IMR-90 (cell line): ENCODE results near the gene CLCF1. TPM values are rescaled to one million over a fixed set of nuclear protein-coding genes. Genes with fewer than 3 reads are reported as not detected.

Experiments used
- ATAC-seq: fragments of 200-7000 bp; cut with Tn5 transposase; 2 replicates; pipeline ENCODE4 v1.9.1; 2020; ENCODE audit warnings: low read depth, mild to moderate bottlenecking, moderate library complexity
- BruUV-seq: library from RNA; stranded (reverse); fragments of 400-500 nt; replicated peaks from 2 replicates; lab custom pipeline; 2021; lab: Mats Ljungman, UMichigan
- CTCF ChIA-PET: fragments of 300-600 bp; formaldehyde crosslinking; extraction: SDS; loops from one replicate; lab custom pipeline; 2021; ENCODE audit warnings: antibody characterized with exemption; lab: Yijun Ruan, JAX
- POLR2A ChIA-PET: fragments of 300-600 bp; sonication (Branson Sonifier 250); formaldehyde crosslinking; loops from one replicate; lab custom pipeline; 2022; ENCODE audit warnings: antibody characterized with exemption; ENCODE audit not compliant: unreplicated experiment; lab: Charles Lee
- DNase-seq: peaks from one replicate; pipeline ENCODE4 v3.0.0; 2013
- H2AFZ ChIP-seq: replicated peaks from 2 replicates; pipeline ENCODE3; 2013; ENCODE audit warnings: low read length, mild to moderate bottlenecking; ENCODE audit not compliant: poor library complexity
- H2AK5ac ChIP-seq: 2 replicates; pipeline ENCODE4 v1.6.1; 2013; ENCODE audit warnings: low read depth, low read length, inconsistent platforms
- H2AK9ac ChIP-seq: replicated peaks from 2 replicates; pipeline ENCODE3; 2013; ENCODE audit warnings: mild to moderate bottlenecking, low read depth, low read length, moderate library complexity; ENCODE audit not compliant: poor library complexity
- H2BK120ac ChIP-seq: 2 replicates; pipeline ENCODE4 v1.6.1; 2013; ENCODE audit warnings: low read depth, low read length, inconsistent platforms
- H2BK15ac ChIP-seq: 3 replicates; pipeline ENCODE4 v1.6.1; 2013; ENCODE audit warnings: low read depth, low read length, inconsistent platforms
- H2BK20ac ChIP-seq: 2 replicates; pipeline ENCODE4 v1.6.1; 2013; ENCODE audit warnings: low read depth, mild to moderate bottlenecking, inconsistent platforms, low read length, moderate library complexity
- H2BK5ac ChIP-seq: 2 replicates; pipeline ENCODE4 v1.6.1; 2013; ENCODE audit warnings: mild to moderate bottlenecking, low read depth, low read length, inconsistent platforms; ENCODE audit not compliant: poor library complexity, severe bottlenecking
- H3K14ac ChIP-seq: replicated peaks from 2 replicates; pipeline ENCODE4 v1.6.1; 2013; ENCODE audit warnings: low read depth, low read length, inconsistent platforms
- H3K18ac ChIP-seq: 2 replicates; pipeline ENCODE4 v1.6.1; 2013; ENCODE audit warnings: low read depth, low read length, control low read depth
- H3K23ac ChIP-seq: 2 replicates; pipeline ENCODE4 v1.6.1; 2013; ENCODE audit warnings: low read depth, low read length, inconsistent platforms
- H3K27ac ChIP-seq: 2 replicates; pipeline ENCODE4 v1.5.1; 2013; ENCODE audit warnings: mild to moderate bottlenecking, control low read depth, low read length; ENCODE audit not compliant: insufficient read depth
- H3K27me3 ChIP-seq: 2 replicates; pipeline ENCODE4 v1.6.1; 2013; ENCODE audit warnings: low read length; ENCODE audit not compliant: control insufficient read depth, insufficient read depth
- H3K36me3 ChIP-seq: 2 replicates; pipeline ENCODE4 v1.6.1; 2013; ENCODE audit warnings: low read length, mixed read lengths; ENCODE audit not compliant: control insufficient read depth, insufficient read depth
- H3K4ac ChIP-seq: 2 replicates; pipeline ENCODE4 v1.6.1; 2013; ENCODE audit warnings: low read depth, low read length, inconsistent platforms
- H3K4me1 ChIP-seq: 2 replicates; pipeline ENCODE4 v1.6.1; 2013; ENCODE audit warnings: low read length, mixed read lengths; ENCODE audit not compliant: control insufficient read depth, insufficient read depth
- H3K4me2 ChIP-seq: 2 replicates; pipeline ENCODE4 v1.6.1; 2013; ENCODE audit warnings: low read depth, mild to moderate bottlenecking, control low read depth, low read length, moderate library complexity
- H3K4me3 ChIP-seq: 2 replicates; pipeline ENCODE4 v1.5.1; 2013; ENCODE audit warnings: low read depth, mild to moderate bottlenecking, control low read depth, low read length, moderate library complexity; ENCODE audit not compliant: insufficient read depth
- H3K56ac ChIP-seq: 2 replicates; pipeline ENCODE4 v1.6.1; 2013; ENCODE audit warnings: low read length, inconsistent platforms; ENCODE audit not compliant: insufficient read depth; ENCODE audit errors: extremely low read depth
- H3K79me1 ChIP-seq, 2 experiments: 2 replicates each; pipeline ENCODE4 v1.6.1; 2013; ENCODE audit warnings: low read length in 2 of 2, inconsistent platforms in 1 of 2, low read depth in 1 of 2
- H3K9ac ChIP-seq: 2 replicates; pipeline ENCODE4 v1.6.1; 2013; ENCODE audit warnings: low read depth, low read length, control low read depth
- H3K9me1 ChIP-seq: 2 replicates; pipeline ENCODE4 v1.6.1; 2013; ENCODE audit warnings: low read length, inconsistent platforms; ENCODE audit not compliant: insufficient read depth
- H3K9me3 ChIP-seq: 2 replicates; pipeline ENCODE4 v1.6.1; 2013; ENCODE audit warnings: low read length; ENCODE audit not compliant: control insufficient read depth, insufficient read depth
- H4K20me1 ChIP-seq: 2 replicates; pipeline ENCODE4 v1.6.1; 2013; ENCODE audit warnings: low read length, inconsistent platforms; ENCODE audit not compliant: insufficient read depth
- H4K5ac ChIP-seq: 2 replicates; pipeline ENCODE4 v1.6.1; 2013; ENCODE audit warnings: mild to moderate bottlenecking, low read depth, low read length, control low read depth
- H4K8ac ChIP-seq, 2 experiments: 2 replicates each; pipeline ENCODE4 v1.6.1; 2013; ENCODE audit warnings: low read depth in 2 of 2, low read length in 2 of 2, control low read depth in 1 of 2, inconsistent platforms in 1 of 2
- H4K91ac ChIP-seq: 2 replicates; pipeline ENCODE4 v1.6.1; 2013; ENCODE audit warnings: low read depth, low read length, inconsistent platforms; ENCODE audit not compliant: insufficient read depth
- BHLHE40 ChIP-seq: fragments of 150-350 bp; IDR thresholded peaks from 2 replicates; pipeline ENCODE4 v1.6.1; 2016; ENCODE audit warnings: mild to moderate bottlenecking, low read depth, low read length
- CHD1 ChIP-seq: IDR thresholded peaks from 2 replicates; pipeline ENCODE4 v1.6.1; 2012; ENCODE audit warnings: low read depth, low read length, improper control_type of control experiment
- CTCF ChIP-seq: conservative IDR thresholded peaks from 2 replicates; pipeline ENCODE4 v1.5.1; 2012; ENCODE audit warnings: mild to moderate bottlenecking, low read depth, low read length, improper control_type of control experiment
- ELK1 ChIP-seq: fragments of 150-350 bp; IDR thresholded peaks from 2 replicates; pipeline ENCODE4 v1.6.1; 2016; ENCODE audit warnings: low read depth, mild to moderate bottlenecking, low read length, moderate library complexity, borderline replicate concordance
- FOS ChIP-seq: fragments of 150-350 bp; IDR thresholded peaks from 2 replicates; pipeline ENCODE4 v1.6.1; 2016; ENCODE audit warnings: low read depth, low read length
- MXI1 ChIP-seq: IDR thresholded peaks from 2 replicates; pipeline ENCODE4 v1.6.1; 2012; ENCODE audit warnings: low read depth, mild to moderate bottlenecking, low read length, moderate library complexity, borderline replicate concordance
- NFE2L2 ChIP-seq: fragments of 150-350 bp; IDR thresholded peaks from 2 replicates; pipeline ENCODE4 v1.6.1; 2016; ENCODE audit warnings: low read depth, mild to moderate bottlenecking, low read length
- WGBS, 2 experiments: methylation state at CpG; one replicate each; pipeline versions ENCODE4 v1.1.5 to v1.1.7; 2013; ENCODE audit warnings: missing lambda C conversion rate in 2 of 2; ENCODE audit not compliant: insufficient read length in 1 of 2; ENCODE audit errors: extremely low coverage in 2 of 2; 5-methylcytosine and 5-hydroxymethylcytosine counted together
- dilution Hi-C: fragments of 300-500 bp; cut with HindIII; formaldehyde crosslinking; loops from one replicate; pipeline ENCODE4 v1.14.3; 2018; ENCODE audit warnings: low sequenced_read_pairs; ENCODE audit not compliant: unreplicated experiment
- in situ Hi-C: fragments of 300-500 bp; cut with MboI; formaldehyde crosslinking; loops from 3 replicates; pipeline ENCODE4 v1.14.3; 2019; ENCODE audit warnings: low sequenced_read_pairs, inconsistent platforms, mixed read lengths
- intact Hi-C: fragments of 100-400 bp; cut with micrococcal nuclease; formaldehyde crosslinking; loops from 2 replicates; pipeline ENCODE4 v1.10.0; 2022
- polyA plus RNA-seq, 3 experiments: library from polyadenylated mRNA; depleted of rRNA; stranded (reverse); fragments of >200 nt; gene quantifications; 2 replicates each; pipeline ENCODE4 v1.2.3, GENCODE V29; 2012; ENCODE audit warnings: low replicate concordance in 1 of 3
- total RNA-seq: library from RNA; depleted of rRNA; stranded (reverse); fragments of >200 nt; gene quantifications from 2 replicates; pipeline ENCODE4 v1.2.3, GENCODE V29; 2012
- TF ChIP-seq, protein P1 (sequence below): fragments of 150-350 bp; IDR thresholded peaks from 2 replicates; pipeline ENCODE4 v1.6.1; 2017; ENCODE audit warnings: mild to moderate bottlenecking, antibody characterized with exemption, low read length, low read depth

Gene CLCF1
- total and polyA plus RNA-seq, 2 of the 4 experiments (the other 2 are of a cell fraction) = 5.6 to 27.8 TPM

DNA sequence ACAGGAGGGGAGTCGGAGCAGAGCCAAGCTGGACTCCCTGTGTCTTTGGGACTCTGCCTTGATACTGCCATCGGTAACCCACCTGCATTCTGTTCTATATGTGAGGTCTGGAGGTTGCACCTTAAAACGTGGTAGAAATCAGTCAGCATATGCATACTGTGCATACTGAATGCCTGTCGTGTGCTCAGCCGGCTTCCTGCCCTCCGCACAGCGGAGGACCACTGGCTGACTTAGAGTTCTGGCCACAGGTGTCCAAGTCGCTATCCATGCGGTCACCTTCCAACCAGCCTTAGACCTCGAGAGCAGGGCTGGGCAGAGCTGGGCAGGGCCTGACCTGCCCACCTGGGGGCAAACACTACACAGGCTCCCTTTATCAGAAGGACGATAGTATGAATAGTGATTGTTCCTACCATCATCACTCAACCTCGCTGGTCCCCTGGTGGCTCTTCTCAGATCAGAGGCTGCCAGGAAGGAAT, 34.3 kb upstream of the CLCF1 start:
- H3K27ac ChIP-seq = no peak overlapping the region
- in situ Hi-C loops = no loop called here
- H4K8ac ChIP-seq = no peak overlapping the region
- TF ChIP-seq CTCF = no peak
- TF ChIP-seq CHD1 = no peak
- TF ChIP-seq ELK1 = no peak
- no peak for TF ChIP-seq MXI1
- TF ChIP-seq BHLHE40 = no peak
- TF ChIP-seq NFE2L2 = no peak
- TF ChIP-seq, protein P1, sequence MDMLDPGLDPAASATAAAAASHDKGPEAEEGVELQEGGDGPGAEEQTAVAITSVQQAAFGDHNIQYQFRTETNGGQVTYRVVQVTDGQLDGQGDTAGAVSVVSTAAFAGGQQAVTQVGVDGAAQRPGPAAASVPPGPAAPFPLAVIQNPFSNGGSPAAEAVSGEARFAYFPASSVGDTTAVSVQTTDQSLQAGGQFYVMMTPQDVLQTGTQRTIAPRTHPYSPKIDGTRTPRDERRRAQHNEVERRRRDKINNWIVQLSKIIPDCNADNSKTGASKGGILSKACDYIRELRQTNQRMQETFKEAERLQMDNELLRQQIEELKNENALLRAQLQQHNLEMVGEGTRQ = no peak
- no peak for TF ChIP-seq FOS
- H3K4ac ChIP-seq = no peak overlapping the region
- no peak overlapping the region for H3K4me2 ChIP-seq
- H3K18ac ChIP-seq = no peak overlapping the region
- no peaks in the 10 kb centered on the region for H3K79me1 ChIP-seq
- H2AFZ ChIP-seq = no peak overlapping the region
- no TSS peak for BruUV-seq
- no peaks in the 10 kb centered on the region for H4K20me1 ChIP-seq
- H3K9ac ChIP-seq = no peak overlapping the region
- no peak overlapping the region for H2BK120ac ChIP-seq
- no peak overlapping the region for H2BK5ac ChIP-seq
- ChIA-PET POLR2A (no interaction called here), CTCF (no interaction called here)
- peaks cover 47% of the 10 kb centered on the region for H3K27me3 ChIP-seq
- no peak overlapping the region for H2BK20ac ChIP-seq
- no peak overlapping the region for H3K23ac ChIP-seq
- intact Hi-C loops = no loop called here
- 68% methylated on average over 5 of the region's 12 CpGs; no CpG with 5 or more reads in 1 of the 2 experiments for WGBS, 2 experiments
- no peaks in the 10 kb centered on the region for H3K36me3 ChIP-seq
- no peak for DNase-seq
- no peaks in the 10 kb centered on the region for H3K9me1 ChIP-seq
- no peak overlapping the region for H4K91ac ChIP-seq
- H2AK5ac ChIP-seq = no peak overlapping the region
- H3K4me1 ChIP-seq = no peaks in the 10 kb centered on the region
- H2BK15ac ChIP-seq = no peak overlapping the region
- H3K56ac ChIP-seq = no peak overlapping the region
- dilution Hi-C loops = no loop called here
- no peak for ATAC-seq
- H3K4me3 ChIP-seq = no peak overlapping the region
- no peaks in the 10 kb centered on the region for H3K9me3 ChIP-seq
- H3K14ac ChIP-seq = no peak overlapping the region
- no peak overlapping the region for H2AK9ac ChIP-seq
- no peak overlapping the region for H4K5ac ChIP-seq
